DND-41 (cell line): Measurements from ENCODE around the gene CYB5A.

Experiments used
- ATAC-seq: fragments of 200-7000 bp; cut with Tn5 transposase; 3 replicates; pipeline ENCODE4 v1.9.1; 2021; ENCODE audit warnings: low read depth; ENCODE audit not compliant: insufficient read depth
- DNase-seq: peaks from one replicate; pipeline ENCODE4 v3.0.0-alpha.2; 2020
- H2AFZ ChIP-seq: 2 replicates; pipeline ENCODE4 v1.6.0; 2012; ENCODE audit warnings: low read depth, low read length
- H3K27ac ChIP-seq: 2 replicates; pipeline ENCODE4 v1.5.1; 2012; ENCODE audit warnings: low read length, inconsistent platforms
- H3K27me3 ChIP-seq: fragments of 200-600 bp; sonication (generic); 2 replicates; pipeline ENCODE4 v1.6.0; 2012; ENCODE audit warnings: low read length, mild to moderate bottlenecking, inconsistent platforms; ENCODE audit not compliant: insufficient read depth, poor library complexity
- H3K36me3 ChIP-seq: 2 replicates; pipeline ENCODE4 v1.5.1; 2012; ENCODE audit warnings: low read length, inconsistent platforms; ENCODE audit not compliant: insufficient read depth
- H3K4me1 ChIP-seq: 2 replicates; pipeline ENCODE4 v1.5.1; 2012; ENCODE audit warnings: mild to moderate bottlenecking, low read length; ENCODE audit not compliant: insufficient read depth
- H3K4me2 ChIP-seq: 2 replicates; pipeline ENCODE4 v1.6.0; 2012; ENCODE audit warnings: mild to moderate bottlenecking, moderate library complexity, low read length, inconsistent platforms; ENCODE audit not compliant: insufficient read depth
- H3K4me3 ChIP-seq, 2 experiments: fragments of 200-600 bp in 1 of 2; shearing (Covaris generic) in 1 of 2; 2 replicates each; pipeline ENCODE4 v1.5.1; 2012 to 2016; ENCODE audit warnings: inconsistent platforms in 2 of 2, low read length in 2 of 2, mild to moderate bottlenecking in 2 of 2, low read depth in 1 of 2, moderate library complexity in 1 of 2
- H3K79me2 ChIP-seq: 2 replicates; pipeline ENCODE4 v1.6.0; 2012; ENCODE audit warnings: low read length, inconsistent platforms; ENCODE audit not compliant: insufficient read depth
- H3K9ac ChIP-seq: 2 replicates; pipeline ENCODE4 v1.6.0; 2012; ENCODE audit warnings: low read depth, mild to moderate bottlenecking, inconsistent platforms, low read length, moderate library complexity
- H3K9me3 ChIP-seq: 2 replicates; pipeline ENCODE4 v1.5.1; 2012; ENCODE audit warnings: low read length, moderate library complexity, mild to moderate bottlenecking, inconsistent platforms; ENCODE audit not compliant: insufficient read depth, severe bottlenecking
- H4K20me1 ChIP-seq: 2 replicates; pipeline ENCODE4 v1.6.0; 2012; ENCODE audit warnings: low read length; ENCODE audit not compliant: insufficient read depth
- CTCF ChIP-seq: IDR thresholded peaks from 2 replicates; pipeline ENCODE4 v1.5.1; 2012; ENCODE audit warnings: borderline replicate concordance, low read length, moderate library complexity, mild to moderate bottlenecking; ENCODE audit not compliant: poor library complexity, severe bottlenecking; ENCODE audit errors: extremely low read depth
- EZH2 ChIP-seq: IDR thresholded peaks from 3 replicates; pipeline ENCODE4 v1.6.1; 2012; ENCODE audit warnings: borderline replicate concordance, low read depth, mild to moderate bottlenecking, moderate library complexity, low read length, inconsistent platforms; ENCODE audit not compliant: severe bottlenecking

The CYB5A gene

GRCh38 chr18:74257083-74257482 lies 34.7 kb downstream of the CYB5A start:
- Histone ChIP-seq H3K79me2 (no peaks in the 10 kb centered on the region), H3K4me2 (no peak overlapping the region), H3K9ac (no peak overlapping the region), H3K9me3 (no peaks in the 10 kb centered on the region), H3K4me1 (no peaks in the 10 kb centered on the region), H2AFZ (no peak overlapping the region), H4K20me1 (no peaks in the 10 kb centered on the region), H3K36me3 (peaks cover 4% of the 10 kb centered on the region), H3K27ac (no peak overlapping the region), H3K4me3 (no peak overlapping the region), H3K27me3 (no peaks in the 10 kb centered on the region)
- no peak for TF ChIP-seq CTCF
- no peak for TF ChIP-seq EZH2
- ATAC-seq (no peak), DNase-seq (no peak)

GRCh38 chr18:74256190-74256589 lies 35.6 kb downstream of the CYB5A start:
- no peak overlapping the region for H2AFZ ChIP-seq
- H3K9me3 ChIP-seq: no peaks in the 10 kb centered on the region
- no peak overlapping the region for H3K4me2 ChIP-seq
- no peaks in the 10 kb centered on the region for H4K20me1 ChIP-seq
- H3K27ac ChIP-seq: no peak overlapping the region
- H3K27me3 ChIP-seq: no peaks in the 10 kb centered on the region
- no peaks in the 10 kb centered on the region for H3K36me3 ChIP-seq
- no peak overlapping the region for H3K4me3 ChIP-seq
- TF ChIP-seq EZH2: no peak
- no peak for TF ChIP-seq CTCF
- DNase-seq (no peak), ATAC-seq (no peak)
- H3K9ac ChIP-seq: no peak overlapping the region
- no peaks in the 10 kb centered on the region for H3K4me1 ChIP-seq
- no peaks in the 10 kb centered on the region for H3K79me2 ChIP-seq

- no peaks in the 10 kb centered on the region for H3K4me1 ChIP-seq
- no peaks in the 10 kb centered on the region for H4K20me1 ChIP-seq
- DNase-seq (no peak), ATAC-seq (no peak)
- no peaks in the 10 kb centered on the region for H3K79me2 ChIP-seq
- H3K27me3 ChIP-seq: no peaks in the 10 kb centered on the region
- H3K4me2 ChIP-seq: no peak overlapping the region
- no peak overlapping the region for H3K4me3 ChIP-seq
- H3K9ac ChIP-seq: no peak overlapping the region
- no peak overlapping the region for H3K27ac ChIP-seq
- no peak overlapping the region for H2AFZ ChIP-seq
- H3K36me3 ChIP-seq: no peaks in the 10 kb centered on the region
- no peak for TF ChIP-seq EZH2
- TF ChIP-seq CTCF: no peak
- no peaks in the 10 kb centered on the region for H3K9me3 ChIP-seq
These were observed 36.6 kb downstream of the CYB5A start for GRCh38 chr18:74255131-74255616.

DNA sequence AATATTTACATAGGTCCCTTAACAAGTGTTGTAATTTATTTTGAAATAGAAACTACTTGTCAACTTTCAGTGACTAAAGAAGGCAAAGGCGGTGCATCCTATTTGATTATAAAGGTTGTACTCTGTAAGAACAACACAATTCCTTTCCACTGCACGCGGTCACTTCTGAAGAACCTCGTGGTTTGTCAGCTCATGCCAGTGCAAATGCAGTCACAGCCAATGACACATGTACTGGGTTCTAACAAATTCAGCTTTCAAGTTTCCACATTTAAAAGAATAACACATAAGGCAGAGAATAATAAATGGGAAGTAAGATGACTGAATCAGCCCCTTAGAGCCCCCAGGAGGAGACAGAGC lies 39.7 kb downstream of the CYB5A start:
- no peaks in the 10 kb centered on the region for H3K79me2 ChIP-seq
- H3K4me2 ChIP-seq: no peak overlapping the region
- no peaks in the 10 kb centered on the region for H4K20me1 ChIP-seq
- no peak overlapping the region for H3K9ac ChIP-seq
- no peak overlapping the region for H3K27ac ChIP-seq
- no peak for DNase-seq
- no peak for TF ChIP-seq CTCF
- no peak for TF ChIP-seq EZH2
- H3K36me3 ChIP-seq: no peaks in the 10 kb centered on the region
- ATAC-seq: no peak
- H3K4me1 ChIP-seq: no peaks in the 10 kb centered on the region
- H3K9me3 ChIP-seq: no peaks in the 10 kb centered on the region
- H3K4me3 ChIP-seq: no peak overlapping the region
- H3K27me3 ChIP-seq: no peaks in the 10 kb centered on the region
- H2AFZ ChIP-seq: no peak overlapping the region
